Type B pancreatic cell (in vitro differentiated cells): ENCODE data around the gene IGFBP7. TPM values are rescaled to one million over a fixed set of nuclear protein-coding genes. Genes with fewer than 3 reads are reported as not detected.

Source experiments
- DNase-seq: peaks from one replicate; pipeline ENCODE4 v3.0.0; 2021; ENCODE audit warnings: mixed read lengths; ENCODE audit not compliant: unreplicated experiment; ENCODE audit errors: extremely low spot score
- H3K27ac Mint-ChIP-seq: 2 replicates; pipeline ENCODE4 v1.8.0; 2021; ENCODE audit warnings: mild to moderate bottlenecking, mixed read lengths
- H3K27me3 Mint-ChIP-seq: 2 replicates; pipeline ENCODE4 v1.8.0; 2021; ENCODE audit warnings: mixed read lengths
- H3K36me3 Mint-ChIP-seq: 2 replicates; pipeline ENCODE4 v1.8.0; 2021; ENCODE audit warnings: mixed read lengths
- H3K4me1 Mint-ChIP-seq: one replicate; pipeline ENCODE4 v1.8.0; 2021; ENCODE audit warnings: mixed read lengths; ENCODE audit not compliant: unreplicated experiment
- H3K4me3 Mint-ChIP-seq: 2 replicates; pipeline ENCODE4 v1.8.0; 2021; ENCODE audit warnings: mild to moderate bottlenecking, mixed read lengths
- H3K9me3 Mint-ChIP-seq: 2 replicates; pipeline ENCODE4 v1.8.0; 2021; ENCODE audit warnings: mixed read lengths
- long read RNA-seq: library from polyadenylated mRNA; unstranded; transcript quantifications from one replicate; pipeline ENCODE4 v2.0.0, GENCODE V29; 2020
- total RNA-seq: library from RNA; stranded (reverse); gene quantifications from 2 replicates; pipeline ENCODE4 v1.2.1, GENCODE V29; 2021; ENCODE audit warnings: low replicate concordance
- TF ChIP-seq, protein P1 (sequence below): fragments of 200-600 bp; sonication (generic); conservative IDR thresholded peaks from 2 replicates; pipeline ENCODE4 v1.5.0; 2021; ENCODE audit warnings: antibody characterized with exemption, mild to moderate bottlenecking

The IGFBP7 gene
- total RNA-seq, result 63.0 and 108 TPM in 2 replicates
- long read RNA-seq, partial matches to known transcripts, result 0 of 3 reads
- long read RNA-seq, other reads (novel, unspliced or antisense), result 2 of 3 reads

- TF ChIP-seq, protein P1, sequence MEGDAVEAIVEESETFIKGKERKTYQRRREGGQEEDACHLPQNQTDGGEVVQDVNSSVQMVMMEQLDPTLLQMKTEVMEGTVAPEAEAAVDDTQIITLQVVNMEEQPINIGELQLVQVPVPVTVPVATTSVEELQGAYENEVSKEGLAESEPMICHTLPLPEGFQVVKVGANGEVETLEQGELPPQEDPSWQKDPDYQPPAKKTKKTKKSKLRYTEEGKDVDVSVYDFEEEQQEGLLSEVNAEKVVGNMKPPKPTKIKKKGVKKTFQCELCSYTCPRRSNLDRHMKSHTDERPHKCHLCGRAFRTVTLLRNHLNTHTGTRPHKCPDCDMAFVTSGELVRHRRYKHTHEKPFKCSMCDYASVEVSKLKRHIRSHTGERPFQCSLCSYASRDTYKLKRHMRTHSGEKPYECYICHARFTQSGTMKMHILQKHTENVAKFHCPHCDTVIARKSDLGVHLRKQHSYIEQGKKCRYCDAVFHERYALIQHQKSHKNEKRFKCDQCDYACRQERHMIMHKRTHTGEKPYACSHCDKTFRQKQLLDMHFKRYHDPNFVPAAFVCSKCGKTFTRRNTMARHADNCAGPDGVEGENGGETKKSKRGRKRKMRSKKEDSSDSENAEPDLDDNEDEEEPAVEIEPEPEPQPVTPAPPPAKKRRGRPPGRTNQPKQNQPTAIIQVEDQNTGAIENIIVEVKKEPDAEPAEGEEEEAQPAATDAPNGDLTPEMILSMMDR, result peak; percentile 11
- Mint-ChIP-seq H3K4me1 (peaks cover 28% of the 10 kb centered on the region), H3K9me3 (no peaks in the 10 kb centered on the region), H3K27ac (peak within 1 kb of the TSS; percentile 94), H3K36me3 (peaks cover 5% of the 10 kb centered on the region), H3K27me3 (peaks cover 25% of the 10 kb centered on the region), H3K4me3 (peak within 1 kb of the TSS; percentile 95)
- DNase-seq, result no peak
These were observed at the start of gene IGFBP7 for GRCh38 chr4:57109847-57110639. IGFBP7 (minus strand) TSS chr4:57110385; CDS start chr4:57110351, 34 bp downstream.

GRCh38 chr4:57159866-57160265, 49.7 kb upstream of the IGFBP7 start:
- TF ChIP-seq, protein P1, result no peak
- DNase-seq, result no peak
- Mint-ChIP-seq H3K36me3 (peaks cover 5% of the 10 kb centered on the region), H3K4me1 (peaks cover 23% of the 10 kb centered on the region), H3K9me3 (peaks cover 6% of the 10 kb centered on the region), H3K27me3 (peaks cover 4% of the 10 kb centered on the region), H3K4me3 (no peak overlapping the region), H3K27ac (no peak overlapping the region)

DNA sequence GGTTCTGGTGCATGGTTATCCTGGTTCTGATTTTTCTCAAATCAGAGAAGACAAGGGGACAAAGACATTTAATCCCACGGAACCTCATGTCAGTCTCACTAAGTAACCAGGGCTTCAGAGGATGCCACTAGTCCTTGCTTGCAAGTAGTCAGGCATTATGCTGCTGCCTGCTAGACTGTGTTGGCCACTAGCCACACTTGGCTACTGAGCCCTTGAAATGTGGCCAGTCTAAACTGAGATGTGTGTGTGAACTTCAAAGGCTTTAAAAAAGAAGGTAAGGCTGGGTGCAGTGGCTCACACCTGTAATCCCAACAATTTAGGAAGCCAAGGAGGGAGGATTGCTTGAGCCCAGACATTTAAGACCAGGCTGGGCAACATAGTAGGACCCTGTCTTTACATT, 48.6 kb upstream of the IGFBP7 start:
- Mint-ChIP-seq H3K36me3 (peaks cover 5% of the 10 kb centered on the region), H3K4me1 (peaks cover 23% of the 10 kb centered on the region), H3K9me3 (peaks cover 6% of the 10 kb centered on the region), H3K4me3 (no peak overlapping the region), H3K27ac (no peak overlapping the region), H3K27me3 (peaks cover 4% of the 10 kb centered on the region)
- no peak for DNase-seq
- TF ChIP-seq, protein P1, result no peak

DNA sequence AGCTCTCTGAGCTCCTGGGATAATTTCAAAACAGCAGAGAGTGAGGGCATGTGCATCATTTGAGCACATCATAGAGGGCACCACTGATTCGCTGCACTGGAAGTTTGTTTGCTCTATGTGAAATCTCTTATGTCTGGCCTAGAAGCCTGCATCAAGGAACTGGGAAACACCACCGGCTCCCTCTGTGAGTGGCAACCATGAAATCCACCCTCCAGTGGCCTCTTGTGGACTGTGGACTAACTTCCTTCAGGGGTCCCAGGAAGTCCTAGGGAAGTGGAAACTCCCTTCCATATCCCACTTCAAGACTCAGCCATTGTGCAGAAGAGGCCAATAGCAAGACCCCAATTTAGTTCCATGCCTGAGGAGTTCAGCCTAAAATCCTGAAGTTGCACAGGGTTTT, 48.0 kb upstream of the IGFBP7 start:
- H3K4me1 Mint-ChIP-seq, result peaks cover 18% of the 10 kb centered on the region
- H3K27ac Mint-ChIP-seq, result no peak overlapping the region
- peaks cover 6% of the 10 kb centered on the region for H3K9me3 Mint-ChIP-seq
- TF ChIP-seq, protein P1, result no peak
- no peak for DNase-seq
- peaks cover 5% of the 10 kb centered on the region for H3K36me3 Mint-ChIP-seq
- H3K4me3 Mint-ChIP-seq, result no peak overlapping the region
- peaks cover 4% of the 10 kb centered on the region for H3K27me3 Mint-ChIP-seq

DNA sequence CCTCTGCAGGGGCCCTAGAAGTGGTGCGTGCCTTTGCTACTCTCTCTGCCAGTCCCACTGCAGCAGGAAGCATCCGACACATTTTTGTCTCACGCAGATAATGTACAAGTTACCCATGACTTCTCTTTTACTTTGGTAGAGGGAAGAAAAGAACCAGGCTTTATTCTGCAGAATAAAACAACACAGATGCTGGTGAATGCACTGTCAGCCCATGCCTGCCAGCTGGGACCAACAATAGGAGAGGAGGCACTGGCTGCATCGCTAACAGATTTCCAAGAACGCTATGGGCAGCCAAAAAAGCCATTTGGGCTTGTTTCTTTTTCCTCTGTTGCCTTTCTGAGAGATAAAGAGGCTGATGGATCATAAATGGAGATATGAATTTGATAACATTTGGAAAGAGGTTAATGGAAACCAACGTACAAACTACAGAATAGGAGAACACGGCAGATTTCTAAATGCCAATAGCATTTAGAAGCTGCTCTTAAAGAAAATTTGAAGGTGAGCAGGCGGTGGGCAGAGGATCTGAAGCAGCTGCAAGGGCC, 47.5 kb upstream of the IGFBP7 start:
- TF ChIP-seq, protein P1, result no peak
- peaks cover 4% of the 10 kb centered on the region for H3K27me3 Mint-ChIP-seq
- no peak for DNase-seq
- H3K4me3 Mint-ChIP-seq, result no peak overlapping the region
- H3K36me3 Mint-ChIP-seq, result peaks cover 5% of the 10 kb centered on the region
- H3K9me3 Mint-ChIP-seq, result peaks cover 6% of the 10 kb centered on the region
- peaks cover 18% of the 10 kb centered on the region for H3K4me1 Mint-ChIP-seq
- H3K27ac Mint-ChIP-seq, result no peak overlapping the region
